Effector memory CD4-positive, alpha-beta T cell (primary cell): ENCODE measurements around the gene MARCKSL1.

Experiments used
- DNase-seq, 3 donors: peaks; one replicate each; pipeline ENCODE4 v3.0.0-alpha.2; 2020
- H3K27ac ChIP-seq: 2 replicates; pipeline ENCODE4 v1.7.0; 2013; ENCODE audit warnings: mild to moderate bottlenecking, low read length, moderate library complexity; ENCODE audit not compliant: insufficient read depth, poor library complexity, severe bottlenecking
- H3K27me3 ChIP-seq: replicated peaks from 2 replicates; pipeline ENCODE4 v1.7.0; 2013; ENCODE audit warnings: mild to moderate bottlenecking, low read length; ENCODE audit not compliant: insufficient read depth, control insufficient read depth, poor library complexity, severe bottlenecking
- H3K36me3 ChIP-seq: 2 replicates; pipeline ENCODE4 v1.7.0; 2013; ENCODE audit warnings: mild to moderate bottlenecking, low read length, moderate library complexity; ENCODE audit not compliant: control insufficient read depth, insufficient read depth
- H3K4me1 ChIP-seq: 2 replicates; pipeline ENCODE4 v1.7.0; 2013; ENCODE audit warnings: low read length, mild to moderate bottlenecking; ENCODE audit not compliant: control insufficient read depth, insufficient read depth, poor library complexity, severe bottlenecking
- H3K4me3 ChIP-seq: 2 replicates; pipeline ENCODE4 v1.7.0; 2013; ENCODE audit warnings: low read length, low read depth, mild to moderate bottlenecking; ENCODE audit not compliant: insufficient read depth, poor library complexity, severe bottlenecking
- H3K9me3 ChIP-seq: 2 replicates; pipeline ENCODE4 v1.7.0; 2013; ENCODE audit warnings: mild to moderate bottlenecking, low read length, moderate library complexity; ENCODE audit not compliant: control insufficient read depth

The MARCKSL1 gene

DNA sequence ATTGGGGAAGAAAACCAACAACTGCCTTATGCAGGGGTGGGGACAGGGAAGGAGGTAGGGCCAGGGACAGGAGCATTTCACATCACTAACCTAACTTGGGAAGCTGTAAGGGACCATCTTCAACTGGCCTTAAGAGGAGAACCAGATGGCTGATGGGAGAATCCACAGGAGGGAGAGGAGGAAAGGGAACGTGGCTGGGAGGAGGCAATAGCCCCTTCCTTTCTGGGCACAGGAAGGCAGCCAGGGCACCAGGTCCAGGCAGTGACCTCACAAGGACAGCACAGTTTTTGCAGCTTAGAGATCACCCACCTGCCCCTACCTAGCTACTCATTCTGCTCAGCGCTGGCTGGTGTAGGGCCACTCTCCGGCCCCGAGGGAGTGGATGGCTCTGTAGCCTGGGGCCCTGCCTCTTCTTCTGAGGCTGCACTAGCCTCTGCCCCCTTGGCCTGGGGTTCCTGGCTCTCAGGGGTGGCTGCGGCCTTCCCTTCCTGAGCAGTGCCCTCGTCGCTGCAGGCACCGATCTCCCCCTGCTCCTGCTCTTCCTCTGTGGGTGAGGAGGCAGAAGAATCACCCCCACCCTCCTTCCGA is 1.7 kb downstream of the MARCKSL1 start:
- Histone ChIP-seq H3K9me3 (no peaks in the 10 kb centered on the region), H3K36me3 (peaks cover 36% of the 10 kb centered on the region), H3K27ac (peak overlapping the region; percentile 38), H3K4me3 (peak overlapping the region; percentile 62), H3K27me3 (no peaks in the 10 kb centered on the region), H3K4me1 (peaks cover 28% of the 10 kb centered on the region)
- no peak for DNase-seq

- Histone ChIP-seq H3K36me3 (peaks cover 46% of the 10 kb centered on the region), H3K4me3 (no peak overlapping the region), H3K27me3 (no peaks in the 10 kb centered on the region), H3K4me1 (peaks cover 28% of the 10 kb centered on the region), H3K9me3 (no peaks in the 10 kb centered on the region), H3K27ac (peak overlapping the region; percentile 23)
- DNase-seq: no peak
Observed at GRCh38 chr1:32333251-32333963, 2.6 kb downstream of the MARCKSL1 start.

GRCh38 chr1:32332290-32333079 is 3.5 kb downstream of the MARCKSL1 start:
- no peak overlapping the region for H3K27ac ChIP-seq

GRCh38 chr1:32331549-32331948 is 4.5 kb downstream of the MARCKSL1 start:
- Histone ChIP-seq H3K4me1 (peaks cover 12% of the 10 kb centered on the region), H3K36me3 (peaks cover 64% of the 10 kb centered on the region), H3K27ac (no peak overlapping the region), H3K9me3 (no peaks in the 10 kb centered on the region), H3K4me3 (no peak overlapping the region), H3K27me3 (no peaks in the 10 kb centered on the region)
- no peak for DNase-seq

More at GRCh38 chr1:32332290-32333079, 3.5 kb downstream of the MARCKSL1 start:
- no peak overlapping the region for H3K4me3 ChIP-seq
- no peaks in the 10 kb centered on the region for H3K27me3 ChIP-seq
- no peaks in the 10 kb centered on the region for H3K9me3 ChIP-seq
- H3K4me1 ChIP-seq: peaks cover 22% of the 10 kb centered on the region
- H3K36me3 ChIP-seq: peaks cover 55% of the 10 kb centered on the region
- DNase-seq: no peak

DNA sequence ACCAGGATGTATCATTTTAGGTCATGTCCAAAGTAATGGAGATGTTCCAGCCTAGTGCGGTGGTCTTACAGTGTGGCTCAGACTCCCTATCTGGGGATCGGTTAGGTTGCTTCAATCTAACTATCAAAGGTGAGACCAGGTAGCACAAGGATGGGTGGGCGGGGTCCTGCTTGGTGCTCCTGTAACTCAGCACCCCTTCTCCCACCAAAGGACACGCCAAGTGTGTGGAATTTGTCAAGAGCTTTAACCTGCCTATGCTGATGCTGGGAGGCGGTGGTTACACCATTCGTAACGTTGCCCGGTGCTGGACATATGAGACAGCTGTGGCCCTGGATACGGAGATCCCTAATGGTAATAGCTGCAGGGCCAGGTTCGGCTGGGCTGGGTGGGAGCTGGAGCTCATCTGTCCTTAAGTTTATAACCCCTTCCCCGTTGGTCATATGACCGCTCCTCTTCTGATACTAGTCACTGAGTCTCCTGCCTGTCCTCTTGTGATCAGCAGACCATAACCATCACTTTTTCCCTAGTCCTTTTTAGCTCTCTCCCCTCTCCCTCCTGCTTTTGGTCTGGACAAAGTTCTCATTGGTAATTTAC is 5.4 kb downstream of the MARCKSL1 start:
- no peak for DNase-seq
- Histone ChIP-seq H3K4me1 (peaks cover 8% of the 10 kb centered on the region), H3K9me3 (no peaks in the 10 kb centered on the region), H3K27me3 (no peaks in the 10 kb centered on the region), H3K4me3 (no peak overlapping the region), H3K36me3 (peaks cover 68% of the 10 kb centered on the region), H3K27ac (no peak overlapping the region)

DNA sequence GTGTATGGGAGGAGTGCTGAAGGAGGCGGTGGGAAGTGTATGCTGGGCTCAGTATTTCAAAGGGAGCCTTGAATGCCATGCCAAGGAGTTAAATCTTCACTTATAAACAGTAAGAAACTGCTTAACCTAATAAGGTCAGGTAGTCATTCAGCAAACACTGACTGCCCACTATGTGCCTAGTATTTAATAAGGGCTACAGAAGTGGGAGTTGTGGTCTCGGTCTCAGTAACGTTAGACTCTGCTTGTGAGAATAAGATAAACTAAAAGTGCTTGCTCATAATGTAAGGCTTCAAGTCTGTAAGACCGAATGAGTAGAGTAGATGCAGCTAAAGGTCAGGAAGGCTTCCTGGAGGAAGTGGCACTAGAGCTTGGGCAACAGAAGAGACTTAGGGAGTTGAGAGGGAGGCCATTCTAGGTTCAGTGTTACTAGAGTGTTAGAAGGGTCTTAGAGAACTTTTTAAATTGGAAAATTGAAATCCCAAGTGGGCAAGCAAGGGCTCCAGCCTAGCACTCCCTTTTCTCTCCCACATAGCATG is 6.0 kb downstream of the MARCKSL1 start:
- Histone ChIP-seq H3K36me3 (peaks cover 71% of the 10 kb centered on the region), H3K9me3 (no peaks in the 10 kb centered on the region), H3K27ac (no peak overlapping the region), H3K4me1 (peaks cover 7% of the 10 kb centered on the region), H3K27me3 (no peaks in the 10 kb centered on the region), H3K4me3 (no peak overlapping the region)
- DNase-seq: no peak

- H3K4me3 ChIP-seq: no peak overlapping the region
- H3K27me3 ChIP-seq: no peaks in the 10 kb centered on the region
- H3K27ac ChIP-seq: no peak overlapping the region
- no peaks in the 10 kb centered on the region for H3K9me3 ChIP-seq
- no peak for DNase-seq
- peaks cover 13% of the 10 kb centered on the region for H3K4me1 ChIP-seq
- peaks cover 67% of the 10 kb centered on the region for H3K36me3 ChIP-seq
Observed at GRCh38 chr1:32327204-32327603, 8.8 kb downstream of the MARCKSL1 start.

DNA sequence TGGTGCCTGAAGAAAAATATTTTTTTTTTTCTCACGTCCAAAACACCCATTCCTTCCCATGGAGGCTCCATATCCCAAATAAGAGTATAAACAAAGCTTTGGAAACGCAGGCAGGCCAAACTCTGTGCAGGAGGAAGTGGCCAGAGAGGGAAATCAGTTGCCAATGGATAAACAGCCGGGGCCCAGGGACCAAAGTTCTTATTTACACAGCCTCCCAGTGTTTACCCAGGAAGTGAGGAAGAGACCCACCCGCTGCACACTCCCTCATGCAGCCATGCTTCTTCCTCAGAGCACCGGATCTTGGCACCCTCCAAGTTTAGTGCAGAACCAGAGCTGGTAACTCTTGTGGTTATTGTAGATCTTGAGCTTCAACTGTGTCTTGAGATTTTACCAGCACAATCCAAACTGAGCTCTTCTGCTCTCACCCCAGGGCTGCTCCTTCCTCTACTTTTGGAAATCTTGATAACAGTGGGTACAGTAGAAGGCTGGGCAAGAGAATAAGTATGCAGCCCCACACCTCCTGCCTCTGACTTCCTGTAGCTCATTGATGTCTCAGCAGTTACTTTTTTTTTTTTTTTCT is 14.2 kb downstream of the MARCKSL1 start:
- H3K4me1 ChIP-seq: peaks cover 31% of the 10 kb centered on the region

GRCh38 chr1:32318127-32318869 is 17.7 kb downstream of the MARCKSL1 start:
- Histone ChIP-seq H3K4me1 (peaks cover 29% of the 10 kb centered on the region), H3K27me3 (no peaks in the 10 kb centered on the region), H3K9me3 (no peaks in the 10 kb centered on the region), H3K27ac (no peak overlapping the region), H3K4me3 (no peak overlapping the region), H3K36me3 (peaks cover 23% of the 10 kb centered on the region)
- DNase-seq: no peak

More for the DNA sequence above, 14.2 kb downstream of the MARCKSL1 start:
- Histone ChIP-seq H3K9me3 (no peaks in the 10 kb centered on the region), H3K36me3 (peaks cover 30% of the 10 kb centered on the region), H3K27ac (peak overlapping the region; percentile 20), H3K27me3 (no peaks in the 10 kb centered on the region), H3K4me3 (no peak overlapping the region)
- DNase-seq: peak in 1 of 3 donors; percentile 24
